Activated naive CD4-positive, alpha-beta T cell treated with Interleukin-2 at 50 U/mL for 16 hours (primary cell): ENCODE measurements around the gene ZNF823.

Experiments used
- DNase-seq: peaks from one replicate; pipeline ENCODE4 v3.0.0-alpha.2; 2020

ZNF823 gene

DNA sequence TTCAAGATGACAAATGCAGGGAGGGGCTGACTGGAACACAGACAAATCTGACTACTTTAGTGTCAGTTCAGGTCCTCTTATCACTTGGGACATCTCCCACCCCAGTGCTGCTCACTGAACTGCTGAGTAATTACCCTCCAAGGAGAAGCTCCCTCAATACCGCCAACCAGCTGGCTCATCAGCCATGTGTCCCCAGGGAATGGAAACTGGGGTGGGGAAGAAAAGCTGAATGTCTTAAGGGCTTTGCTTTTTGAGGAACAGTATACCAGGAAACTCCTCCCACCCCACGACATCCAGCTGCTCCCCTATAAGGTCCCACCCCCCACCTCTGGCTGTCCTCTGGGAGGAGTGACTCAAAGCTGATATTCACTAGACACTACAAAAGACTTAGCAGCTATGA, 2.0 kb downstream of the ZNF823 start:
- no peak for DNase-seq

DNA sequence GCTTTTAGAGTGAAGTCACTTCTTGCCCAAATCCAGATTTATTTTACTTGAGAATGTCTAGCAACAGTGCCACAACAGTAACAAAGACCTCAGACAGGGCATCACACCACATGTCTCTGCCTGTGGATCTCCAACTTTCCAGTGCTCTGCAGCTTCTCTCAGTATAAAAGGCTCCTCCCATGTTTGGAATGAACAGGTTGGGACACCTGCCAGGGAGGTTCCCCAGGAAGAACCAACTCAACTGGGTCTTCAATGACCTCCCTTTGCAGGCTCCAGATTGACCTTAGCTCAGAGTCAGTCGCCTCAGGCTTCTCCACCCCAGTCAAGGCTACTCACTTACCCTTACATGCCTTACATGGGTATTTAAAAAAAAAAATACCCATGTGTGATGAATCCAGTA, 3.4 kb downstream of the ZNF823 start:
- DNase-seq, result no peak

DNA sequence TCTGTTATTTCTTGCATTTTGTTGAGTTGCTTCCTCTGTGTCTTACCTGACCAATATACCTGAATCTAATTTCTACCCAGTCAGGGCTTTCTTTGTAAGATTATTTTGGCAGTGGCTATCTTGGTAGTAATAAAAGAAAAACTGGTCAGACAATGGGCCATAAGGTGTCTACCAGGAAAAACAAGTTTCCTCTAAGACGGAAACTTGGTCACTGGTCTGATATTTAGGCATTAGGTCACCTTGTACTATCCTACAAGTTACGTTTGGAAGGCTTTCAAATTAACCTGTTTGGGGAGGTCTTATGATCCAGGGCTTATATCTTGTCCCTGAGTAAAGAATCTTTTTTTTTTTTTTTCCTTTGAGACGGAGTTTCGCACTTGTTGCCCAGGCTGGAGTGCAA, 9.2 kb downstream of the ZNF823 start:
- DNase-seq, result no peak

DNA sequence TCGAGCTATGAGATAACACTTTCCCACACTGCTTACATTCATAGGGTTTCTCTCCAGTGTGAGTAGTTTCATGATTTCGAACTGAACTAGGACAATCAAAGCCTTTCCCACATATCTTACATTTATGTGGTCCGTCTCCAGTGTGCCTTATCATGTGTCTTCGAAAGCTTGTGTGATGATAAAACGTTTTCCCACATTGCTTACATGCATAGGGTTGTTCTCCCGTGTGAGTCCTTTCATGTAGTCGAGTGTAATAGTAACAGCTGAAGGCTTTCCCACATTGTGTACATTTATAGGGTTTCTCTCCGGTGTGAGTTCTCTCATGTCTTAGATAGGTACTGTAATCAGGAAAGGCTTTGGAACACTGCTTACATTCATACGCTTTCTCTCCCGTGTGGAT, 16.3 kb downstream of the ZNF823 start:
- no peak for DNase-seq

DNA sequence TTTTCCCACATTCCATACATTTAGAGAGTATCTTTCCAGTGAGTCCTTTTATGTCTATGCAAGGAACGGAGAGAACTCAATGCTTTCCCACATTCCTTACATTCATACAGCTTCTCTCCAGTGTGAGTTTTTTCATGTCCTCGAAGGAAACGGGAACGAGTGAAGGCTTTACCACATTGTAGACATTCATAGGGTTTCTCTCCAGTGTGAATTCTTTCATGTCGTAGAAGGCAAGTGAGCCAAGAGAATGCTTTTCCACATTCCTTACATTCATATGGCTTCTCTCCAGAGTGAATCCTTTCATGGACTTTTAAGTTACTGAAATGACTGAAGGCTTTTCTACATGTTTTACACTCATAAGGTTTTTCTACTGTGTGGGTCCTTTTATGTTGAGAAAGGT, 17.1 kb downstream of the ZNF823 start:
- DNase-seq, result no peak

- no peak for DNase-seq
Measured at GRCh38 chr19:11710313-11710712, 28.4 kb downstream of the ZNF823 start.

DNA sequence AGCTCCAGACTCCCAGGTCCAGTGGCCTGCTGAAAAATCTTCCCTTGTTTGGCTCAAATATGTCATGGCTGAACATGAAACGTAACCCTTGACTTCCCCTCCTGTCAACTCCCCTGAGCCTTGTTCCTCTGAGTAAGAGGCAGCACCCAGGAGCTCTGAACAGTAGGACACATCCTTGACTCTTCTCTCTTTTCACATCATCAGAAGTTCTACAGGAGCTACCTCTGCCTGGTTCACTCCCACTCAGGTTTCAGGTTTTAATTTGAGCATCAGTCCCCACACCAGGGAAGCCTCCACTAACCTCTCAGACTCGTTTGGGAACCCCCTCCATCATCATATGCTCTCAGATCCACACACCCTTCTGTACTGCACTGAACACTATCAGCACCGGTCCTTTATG, 30.3 kb downstream of the ZNF823 start:
- DNase-seq, result no peak

- DNase-seq, result no peak
Measured at GRCh38 chr19:11705474-11705873, 33.3 kb downstream of the ZNF823 start.

- no peak for DNase-seq
Measured at GRCh38 chr19:11704626-11705025, 34.1 kb downstream of the ZNF823 start.

GRCh38 chr19:11699931-11700794, 38.6 kb downstream of the ZNF823 start:
- DNase-seq, result no peak

GRCh38 chr19:11698231-11698630, 40.5 kb downstream of the ZNF823 start:
- no peak for DNase-seq

DNA sequence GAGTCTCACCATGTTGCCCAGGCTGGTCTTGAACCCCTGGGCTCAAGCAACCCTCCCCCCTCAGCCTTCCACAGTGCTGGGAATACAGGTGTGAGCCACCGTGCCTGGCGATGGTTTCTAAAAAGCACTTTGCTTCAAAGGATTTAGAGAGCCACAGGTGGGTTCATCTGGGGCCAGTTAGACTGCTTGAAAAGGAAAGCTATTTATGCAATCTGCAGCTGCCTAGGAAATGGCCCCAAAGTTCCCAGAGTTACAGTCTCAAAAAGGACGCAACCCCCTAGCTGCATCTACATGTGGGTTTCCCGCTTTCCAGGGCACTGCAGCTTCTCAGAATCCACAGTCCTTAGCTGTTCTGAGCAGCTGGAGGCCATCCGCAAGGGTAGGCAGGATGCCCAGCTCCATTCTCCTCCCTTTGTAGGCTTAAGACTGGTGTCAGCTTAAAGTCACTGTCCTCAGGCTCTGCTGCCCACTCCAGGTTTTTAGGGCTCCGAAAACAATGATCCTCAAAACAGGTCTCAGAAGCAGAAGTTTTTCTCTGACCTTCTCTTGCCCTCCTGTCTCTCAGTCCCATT, 41.4 kb downstream of the ZNF823 start:
- no peak for DNase-seq

- DNase-seq, result peak; percentile 84
Measured at GRCh38 chr19:11694533-11695439, 44.0 kb downstream of the ZNF823 start.

GRCh38 chr19:11693505-11694499, 44.9 kb downstream of the ZNF823 start:
- DNase-seq, result no peak

GRCh38 chr19:11692127-11692790, 46.5 kb downstream of the ZNF823 start:
- DNase-seq, result no peak

GRCh38 chr19:11685676-11686650, 52.8 kb downstream of the ZNF823 start:
- DNase-seq, result no peak

DNA sequence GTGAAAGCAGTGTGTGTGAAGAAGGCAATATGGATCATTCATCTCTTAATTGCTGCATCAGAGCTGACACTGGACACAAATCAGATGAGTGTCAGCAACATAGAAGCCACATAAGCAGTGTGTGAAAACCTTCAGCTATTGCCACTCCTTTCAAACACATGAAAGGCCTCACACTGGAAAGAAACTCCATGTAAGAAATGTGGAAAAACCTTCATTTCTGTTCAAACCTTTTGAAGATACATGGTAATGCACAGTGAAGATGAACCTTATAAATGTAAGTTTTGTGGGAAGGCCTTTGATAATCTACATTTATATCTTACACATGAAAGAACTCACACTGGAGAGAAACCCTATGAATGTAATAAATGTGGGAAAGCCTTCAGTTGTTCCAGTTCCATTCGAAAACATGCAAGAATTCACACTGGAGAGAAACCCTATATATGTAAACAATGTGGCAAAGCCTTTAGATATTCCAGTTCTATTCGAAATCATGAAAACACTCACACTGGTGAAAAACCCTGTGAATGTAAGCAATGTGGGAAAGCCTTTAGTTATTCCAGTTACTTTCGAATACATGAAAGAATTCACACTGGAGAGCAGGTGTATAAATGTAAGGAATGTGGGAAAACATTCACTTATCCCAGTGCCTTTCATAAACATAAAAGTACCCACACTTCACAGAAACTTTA, 53.6 kb downstream of the ZNF823 start:
- no peak for DNase-seq

- DNase-seq, result no peak
Measured at GRCh38 chr19:11680689-11681302, 58.0 kb downstream of the ZNF823 start.

DNA sequence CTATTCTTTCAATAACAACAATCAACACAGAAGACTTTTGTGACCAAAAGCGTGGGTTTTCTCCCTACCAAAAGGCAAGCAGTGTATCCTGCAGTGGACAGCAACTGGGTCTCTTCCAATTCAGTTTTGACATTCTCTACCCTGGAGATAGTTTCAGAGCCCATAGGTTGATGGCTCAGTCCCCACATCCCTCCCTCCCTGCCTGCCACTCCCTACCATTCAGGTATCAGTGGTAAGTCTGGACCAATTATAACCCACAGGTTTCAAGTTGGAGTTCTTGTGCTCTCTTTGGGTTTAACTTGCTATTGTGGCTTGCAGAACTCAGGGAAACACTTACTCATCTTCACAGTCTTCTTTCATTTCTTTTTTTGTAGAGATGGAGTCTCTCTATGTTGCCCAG, 60.2 kb downstream of the ZNF823 start:
- no peak for DNase-seq
